ENCODE results near the gene NUMB.
"Not testable (repeated sequence)": the region's sequence is repeated elsewhere in the genome, so short reads cannot be mapped to it uniquely, and the experiment has no call there.

NUMB gene

DNA sequence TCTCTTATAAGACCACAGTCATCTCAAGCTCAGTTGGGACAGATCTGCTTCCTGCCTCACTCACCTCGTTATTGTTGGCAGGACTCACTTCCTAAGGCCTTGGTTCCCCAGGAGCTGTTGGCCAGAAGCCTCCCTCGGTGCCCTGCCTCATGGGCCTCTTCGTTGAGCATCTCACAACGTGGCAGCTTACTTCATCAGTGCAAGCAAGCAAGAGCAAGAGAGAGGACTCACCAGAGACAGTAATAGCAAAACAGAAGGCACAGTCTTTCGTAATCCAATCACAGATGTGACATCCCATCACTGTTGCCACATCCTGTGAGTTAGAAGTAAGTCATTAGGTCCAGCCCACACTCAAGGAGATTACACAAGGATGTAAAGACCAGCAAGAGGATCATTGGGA lies 5.1 kb upstream of the NUMB start:
- peak; percentile 89 for DNase-seq

DNA sequence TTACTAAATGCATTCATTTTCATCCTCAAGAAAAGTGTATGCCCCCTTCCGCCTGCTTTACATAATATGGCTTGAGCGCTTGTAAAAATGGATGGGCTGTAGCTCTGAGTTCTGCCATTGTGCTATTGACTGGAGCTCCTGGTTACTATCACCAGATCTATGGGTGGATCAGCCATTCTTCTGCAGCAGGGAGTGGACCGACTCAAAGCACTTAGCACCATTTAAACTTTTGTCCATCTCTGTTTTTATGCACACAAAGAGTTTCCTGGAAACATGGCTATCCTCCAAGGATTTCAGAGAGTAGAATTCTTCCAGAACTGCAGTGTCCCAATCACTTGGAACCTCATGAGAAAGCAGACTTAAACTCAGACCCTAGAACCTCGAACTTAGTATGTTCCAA lies 4.5 kb upstream of the NUMB start:
- no peak for DNase-seq

DNA sequence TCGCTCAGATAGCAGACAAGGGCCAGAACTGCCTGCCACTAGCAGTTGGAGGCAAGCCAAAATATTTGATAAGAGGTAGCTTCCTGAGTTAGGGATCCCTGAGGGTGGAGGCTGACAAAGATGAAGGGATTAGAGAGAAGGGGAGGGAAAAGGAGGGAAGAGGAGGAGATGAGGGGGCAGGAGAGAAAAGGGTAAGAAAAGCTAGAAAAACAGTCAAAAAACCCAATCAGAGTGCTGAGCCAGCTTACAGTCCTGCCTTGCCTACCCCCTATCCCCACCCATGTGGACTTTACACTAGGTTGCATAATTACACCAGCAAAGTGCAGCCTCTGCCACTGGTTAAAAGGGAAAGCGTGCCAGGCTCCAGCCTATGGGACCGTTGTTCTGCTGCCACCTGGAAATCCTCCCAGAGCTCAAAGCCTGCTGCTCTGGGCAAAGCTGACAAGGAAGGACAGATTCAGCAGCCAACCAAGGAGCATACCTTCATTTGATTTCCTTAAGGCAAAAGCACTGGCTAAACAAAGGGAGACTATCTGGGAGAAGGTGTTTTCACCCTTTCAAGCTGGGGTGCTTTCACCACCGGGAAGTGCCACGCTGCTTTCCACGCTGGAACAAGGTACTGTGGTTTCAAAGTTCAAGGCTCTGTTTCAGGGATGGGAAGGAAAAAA lies 3.8 kb upstream of the NUMB start:
- peak; percentile 68 for DNase-seq

DNA sequence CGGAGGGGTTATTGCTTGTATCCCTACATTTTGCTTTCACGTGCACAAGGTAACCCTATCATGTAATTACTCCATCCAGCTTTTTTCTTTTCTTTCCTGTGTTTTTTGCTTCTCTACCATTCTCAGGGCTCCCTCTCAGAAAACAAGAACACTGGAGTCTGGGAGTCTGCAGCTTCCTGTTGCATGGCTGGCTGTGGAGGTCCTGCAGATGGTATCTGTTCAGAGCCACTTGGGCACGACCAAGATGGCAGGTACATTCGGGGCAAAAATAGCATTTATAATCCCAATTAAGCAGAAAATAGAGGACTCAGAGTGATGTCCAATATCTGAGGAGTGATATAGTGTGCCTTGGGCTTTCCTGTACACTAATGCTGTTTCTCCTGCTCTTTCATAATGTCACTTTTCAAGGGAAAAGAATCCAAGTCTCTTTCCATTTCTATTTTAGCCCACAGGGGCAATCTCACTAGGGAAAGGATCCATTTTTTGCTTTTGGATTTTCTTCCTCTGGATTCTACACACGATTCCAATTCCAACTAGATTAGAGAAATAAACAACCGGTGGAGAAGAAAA lies 3.2 kb upstream of the NUMB start:
- DNase-seq, result peak; percentile 24

DNA sequence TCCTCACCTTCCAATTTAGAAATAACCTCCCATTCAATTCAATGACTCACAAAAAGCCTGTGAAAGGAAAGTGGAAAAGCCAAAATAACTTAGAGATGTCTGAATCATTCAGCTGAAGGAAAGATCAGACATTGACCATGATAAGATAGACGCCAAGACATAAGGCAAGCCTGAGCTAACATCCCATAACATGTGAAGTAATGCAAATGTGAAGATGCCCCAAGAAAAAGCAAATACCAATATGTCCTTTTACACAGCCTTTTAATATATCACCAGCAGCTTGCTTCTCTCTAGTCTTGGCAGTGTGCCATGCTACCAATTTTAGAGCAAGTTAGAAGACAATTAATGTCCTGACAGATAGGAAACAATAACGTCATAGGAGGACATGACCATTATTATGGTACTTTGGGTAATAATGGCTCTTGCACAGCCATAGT lies 2.4 kb upstream of the NUMB start:
- peak; percentile 76 for DNase-seq

DNA sequence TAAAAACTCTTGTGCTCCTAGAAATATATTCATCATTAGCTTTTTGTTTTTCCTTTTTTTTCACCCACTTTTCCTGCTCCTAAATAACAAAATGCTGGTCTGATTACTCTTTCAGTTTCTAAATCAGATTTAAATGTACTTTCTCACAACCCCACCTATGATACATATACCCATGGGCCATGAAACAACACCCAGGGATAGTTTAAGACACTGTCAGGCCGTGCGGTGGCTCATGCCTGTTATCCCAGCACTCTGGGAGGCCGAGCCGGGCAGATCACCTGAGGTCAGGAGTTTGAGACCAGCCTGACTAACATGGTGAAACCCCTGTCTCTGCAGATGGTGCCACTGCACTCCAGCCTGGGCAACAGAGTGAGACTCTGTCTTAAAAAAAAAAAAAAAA lies 1.6 kb upstream of the NUMB start:
- no peak for DNase-seq

DNA sequence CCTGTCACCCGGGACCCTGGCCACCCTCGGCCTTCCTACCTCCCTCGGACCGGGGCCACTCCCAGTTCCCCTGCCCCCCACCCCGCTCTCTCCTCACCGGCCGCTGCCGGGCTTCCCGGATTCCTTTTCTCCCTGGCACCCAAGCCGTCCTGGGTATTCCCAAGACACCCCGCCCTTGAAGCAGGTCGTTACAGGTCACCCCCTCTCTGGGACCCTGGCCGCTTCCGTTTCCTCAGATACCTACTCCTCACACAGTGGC lies 493 bp downstream of the NUMB start:
- DNase-seq, result no peak

DNA sequence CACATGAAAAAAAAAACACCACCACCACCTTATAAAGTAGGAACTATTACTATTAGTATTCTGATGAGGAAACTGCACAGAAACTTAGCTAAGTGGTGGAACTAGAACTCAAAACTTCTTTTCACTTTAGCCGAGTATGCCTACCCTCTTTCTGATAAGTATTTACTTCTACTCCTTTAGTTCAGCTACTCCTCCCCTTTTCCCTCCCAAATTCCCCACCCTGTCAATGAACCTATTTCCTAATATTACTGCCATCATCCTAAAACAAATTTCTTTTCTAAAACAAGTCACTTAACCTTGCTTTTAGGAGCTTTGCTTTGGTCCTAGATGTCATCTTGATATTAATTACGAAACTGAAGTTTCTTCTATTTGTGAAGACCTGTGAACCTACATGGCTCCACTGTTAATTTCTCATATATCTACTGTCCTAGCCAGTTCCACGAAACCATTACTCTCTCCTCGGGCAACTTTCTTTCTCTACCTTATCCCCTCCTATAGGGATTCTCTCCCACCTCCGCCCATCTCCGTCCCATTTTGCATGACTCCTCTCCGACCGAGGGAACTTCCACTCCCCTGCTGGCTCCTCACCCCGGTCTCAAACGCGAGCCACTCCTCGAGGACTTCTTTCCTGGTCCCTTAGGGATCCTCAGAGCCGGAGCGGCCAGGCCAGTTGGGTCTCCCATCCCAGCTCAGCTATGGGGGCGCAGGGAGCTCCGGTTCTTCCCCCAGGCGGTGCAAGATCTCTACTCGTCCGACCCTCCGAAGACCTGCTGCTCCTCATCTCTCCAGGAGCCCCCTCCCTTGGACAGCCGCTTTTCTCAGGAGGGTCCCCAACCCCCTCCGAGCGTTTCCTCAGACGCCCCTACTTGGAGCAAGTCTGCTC lies 1.1 kb downstream of the NUMB start:
- peak; percentile 32 for DNase-seq

DNA sequence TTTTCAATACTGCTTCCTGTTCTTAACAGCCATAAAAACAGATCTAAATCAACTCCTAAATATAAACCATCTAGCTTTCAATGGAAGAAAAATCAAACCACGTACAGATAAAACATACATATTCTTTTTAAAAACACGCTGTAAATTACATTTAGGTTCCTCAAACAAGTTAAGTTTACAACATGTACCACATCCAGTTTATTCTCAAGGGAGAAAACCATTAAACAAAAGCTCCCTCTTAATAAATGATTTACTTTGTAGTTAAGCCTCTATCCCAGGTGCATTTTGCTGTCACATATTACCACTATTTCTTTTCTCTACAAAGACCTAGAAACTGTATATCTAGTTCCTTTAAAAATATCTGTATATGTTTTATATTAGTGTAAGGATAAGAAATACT lies 3.1 kb downstream of the NUMB start:
- DNase-seq, result no peak

DNA sequence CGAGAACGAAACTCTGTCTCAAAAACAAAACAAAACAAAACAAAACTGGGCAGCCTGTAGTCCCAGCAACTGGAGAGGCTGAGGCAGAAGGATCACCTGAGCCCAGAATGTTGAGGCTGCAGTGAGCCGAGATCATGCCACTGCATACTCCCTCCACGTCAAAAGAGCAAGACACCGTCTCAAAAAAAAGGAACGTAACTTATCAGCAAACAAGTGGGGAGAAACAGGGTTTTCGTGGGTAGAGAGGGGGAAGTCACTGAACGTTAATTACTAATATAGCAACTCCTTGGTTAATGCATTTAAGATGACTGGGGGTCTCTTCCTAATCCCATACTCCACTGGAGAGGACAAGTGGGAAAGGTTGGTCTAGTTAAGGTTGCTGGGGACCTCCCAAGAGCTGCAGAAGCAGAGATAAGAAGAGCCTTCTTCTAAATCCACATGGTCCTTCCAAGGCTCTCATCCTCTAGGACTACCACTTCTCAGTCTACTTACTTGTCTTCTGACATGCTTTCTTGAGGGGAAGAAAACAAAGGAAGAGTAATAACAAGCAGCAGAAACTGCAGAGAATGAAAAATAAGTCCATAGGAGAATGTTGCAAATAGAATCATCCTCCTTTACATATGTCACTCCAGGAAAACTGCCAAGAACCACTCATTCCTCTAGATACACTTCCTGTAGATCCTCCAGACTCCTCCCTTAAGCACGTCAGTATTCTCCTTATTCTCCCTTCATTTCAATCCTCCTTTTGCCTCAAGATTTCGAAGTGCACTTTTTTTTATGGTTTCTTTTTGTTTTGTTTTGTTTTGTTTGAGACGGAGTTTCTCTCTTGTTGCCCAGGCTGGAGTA lies 5.8 kb downstream of the NUMB start:
- peak; percentile 75 for DNase-seq

DNA sequence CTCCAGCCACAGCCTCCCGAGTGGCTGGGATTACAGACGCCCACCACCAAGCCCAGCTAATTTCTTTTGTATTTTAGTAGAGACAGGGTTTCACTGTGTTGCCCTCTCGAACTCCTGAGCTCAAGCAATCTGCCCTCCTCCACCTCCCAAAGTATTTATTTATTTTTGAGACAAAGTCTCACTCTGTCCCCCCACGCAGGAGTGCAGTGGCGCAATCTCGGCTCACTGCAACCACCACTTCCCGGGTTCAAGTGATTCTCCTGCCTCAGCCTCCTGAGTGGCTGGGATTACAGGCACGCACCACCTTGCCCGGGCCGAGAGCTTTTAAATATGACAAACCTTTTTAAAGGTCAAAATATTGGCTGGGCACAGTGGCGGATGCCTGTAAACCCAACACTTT lies 14.6 kb downstream of the NUMB start:
- DNase-seq, result no peak

DNA sequence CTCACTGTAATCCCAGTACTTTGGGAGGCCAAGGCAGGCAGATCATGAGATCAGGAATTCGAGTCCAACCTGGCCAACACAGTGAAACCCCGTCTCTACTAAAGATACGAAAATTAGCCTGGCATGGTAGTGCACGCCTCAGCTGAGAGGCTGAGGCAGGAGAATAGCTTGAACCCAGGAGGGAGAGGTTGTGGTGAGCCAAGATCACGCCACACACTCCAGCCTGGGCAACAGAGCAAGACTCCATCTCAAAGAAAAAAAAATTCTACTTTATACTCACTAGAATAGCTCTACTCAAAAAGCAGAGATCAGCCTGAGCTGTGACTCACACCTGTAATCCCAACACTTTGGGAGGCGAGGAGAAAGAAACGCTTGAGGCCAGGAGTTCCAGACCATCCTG lies 17.1 kb downstream of the NUMB start:
- no peak for DNase-seq

DNA sequence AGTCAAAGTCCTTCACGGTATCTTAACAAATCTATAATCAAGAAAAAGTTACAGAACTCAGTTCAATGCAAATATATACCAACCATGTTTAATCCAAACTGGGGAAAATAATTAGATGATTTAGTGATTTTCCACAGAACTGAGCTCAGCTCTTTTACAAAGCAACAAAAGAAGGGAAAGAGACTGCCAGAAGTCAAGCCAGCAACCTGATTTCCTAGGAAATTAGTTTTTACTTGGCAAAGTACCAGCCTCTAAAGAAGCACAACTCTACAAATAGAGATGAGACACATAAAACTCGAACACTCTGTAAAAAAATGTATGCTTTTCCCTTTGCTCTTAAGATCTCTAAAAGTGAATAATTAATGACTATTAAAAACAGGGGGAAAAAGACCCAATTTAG lies 19.4 kb downstream of the NUMB start:
- DNase-seq, result no peak

DNA sequence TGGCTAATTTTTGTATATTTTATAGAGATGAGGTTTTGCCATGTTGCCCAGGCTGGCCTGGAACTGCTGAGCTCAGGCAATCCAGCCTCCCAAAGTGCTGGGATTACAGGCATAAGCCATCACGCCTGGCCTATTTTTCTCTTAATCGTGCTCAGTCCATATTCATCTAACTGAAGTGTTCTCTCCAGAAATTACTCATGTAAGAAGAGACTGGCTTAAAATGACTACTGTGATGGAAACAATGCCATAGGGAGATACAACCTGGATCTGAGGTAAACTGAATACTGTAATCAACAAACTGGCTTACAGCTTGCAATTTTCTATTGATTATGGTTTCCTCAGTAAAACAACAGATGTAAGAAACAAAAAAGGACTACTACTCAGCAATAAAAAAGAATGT lies 21.1 kb downstream of the NUMB start:
- DNase-seq, result no peak

DNA sequence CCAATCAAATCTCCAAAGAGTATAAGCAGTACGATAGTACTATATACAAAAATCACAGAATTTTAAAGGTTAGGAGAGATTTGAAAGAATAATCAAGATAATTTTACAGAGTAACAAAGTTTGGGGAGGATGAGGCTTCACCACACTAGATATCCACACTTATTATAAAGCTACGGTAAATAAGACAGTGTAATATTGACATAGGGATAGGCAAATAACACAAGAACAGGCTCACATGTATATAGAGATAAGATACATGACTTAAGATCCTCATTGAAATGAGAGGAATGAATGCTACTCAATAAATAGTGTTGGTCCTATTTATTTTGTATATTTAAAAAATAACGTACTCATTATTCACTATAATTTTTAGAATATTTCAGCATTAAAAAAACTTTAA lies 26.2 kb downstream of the NUMB start:
- DNase-seq, result no peak

DNA sequence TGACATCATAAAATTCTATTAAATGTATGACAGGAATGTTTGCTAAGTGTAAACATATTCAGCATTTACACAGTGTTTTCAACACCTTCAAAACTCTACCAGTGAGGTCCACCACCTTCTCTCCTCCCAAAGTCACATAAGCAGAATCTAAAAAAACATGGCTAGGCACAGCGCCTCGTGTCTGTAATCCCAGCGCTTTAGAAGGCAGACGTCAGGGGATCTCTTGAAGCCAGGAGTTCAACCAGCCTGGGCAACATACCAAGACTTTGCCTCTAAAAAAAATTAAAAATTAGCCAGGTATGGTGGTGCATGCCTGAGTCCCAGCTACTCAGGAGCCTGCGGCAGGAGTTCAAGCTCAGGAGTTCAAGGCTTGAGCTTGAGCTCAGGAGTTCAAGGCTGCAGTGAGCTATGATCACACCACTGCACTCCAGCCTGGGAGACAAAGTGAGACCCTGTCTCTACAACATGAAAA lies 30.0 kb downstream of the NUMB start:
- DNase-seq, result no peak

DNA sequence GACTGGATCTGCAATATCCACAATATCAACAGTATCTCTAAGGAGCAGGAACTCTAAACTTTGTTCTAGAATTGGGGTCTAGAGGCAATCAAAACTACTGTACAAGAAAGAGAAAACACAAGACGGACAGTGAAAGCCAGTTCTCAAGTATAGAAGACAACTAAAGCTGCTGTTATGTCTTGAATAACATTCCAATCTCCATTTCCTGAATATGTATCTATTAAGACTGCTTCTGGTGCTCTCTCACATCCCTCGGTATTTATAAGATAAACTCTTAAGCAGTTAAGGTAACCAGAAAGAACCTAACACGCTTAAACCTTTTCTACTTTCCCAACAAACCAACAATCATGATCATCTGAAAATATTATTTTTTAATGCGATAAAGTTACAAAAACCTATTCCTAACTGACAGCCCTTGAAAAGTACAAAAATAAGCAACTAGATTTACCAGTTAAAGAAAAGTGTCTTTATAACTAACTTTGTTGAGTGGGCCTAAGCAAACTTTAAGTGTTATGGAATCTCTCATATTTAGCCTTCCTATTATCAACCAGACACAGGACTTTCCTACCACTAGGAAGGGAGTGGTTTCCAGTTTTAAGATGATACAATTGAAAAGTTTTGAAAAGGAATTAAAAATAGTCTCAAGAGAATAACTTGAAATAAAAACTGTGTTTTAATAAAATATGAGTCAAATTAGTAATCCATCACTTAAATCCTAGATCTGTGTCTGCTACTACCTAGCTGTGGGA lies 30.7 kb downstream of the NUMB start:
- no peak for DNase-seq

DNA sequence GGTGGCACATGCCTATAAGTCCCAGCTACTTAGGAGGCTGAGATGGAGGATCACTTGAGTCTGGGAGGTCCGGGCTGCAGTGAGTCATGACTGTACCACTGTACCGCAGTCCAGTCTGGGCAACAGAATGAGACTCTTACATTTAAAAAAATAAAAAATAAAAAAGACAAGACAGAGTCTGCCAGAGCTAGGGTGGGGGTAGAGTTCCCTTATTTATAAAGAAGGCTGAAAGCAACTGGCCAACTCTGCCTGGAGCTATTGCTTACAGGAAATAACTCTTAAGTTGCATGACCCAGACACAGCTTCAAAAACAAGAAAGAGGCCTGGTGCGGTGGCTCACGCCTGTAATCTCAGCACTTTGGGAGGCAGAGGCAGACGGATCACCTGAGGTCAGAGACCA lies 31.5 kb downstream of the NUMB start:
- DNase-seq, result peak; percentile 28

DNA sequence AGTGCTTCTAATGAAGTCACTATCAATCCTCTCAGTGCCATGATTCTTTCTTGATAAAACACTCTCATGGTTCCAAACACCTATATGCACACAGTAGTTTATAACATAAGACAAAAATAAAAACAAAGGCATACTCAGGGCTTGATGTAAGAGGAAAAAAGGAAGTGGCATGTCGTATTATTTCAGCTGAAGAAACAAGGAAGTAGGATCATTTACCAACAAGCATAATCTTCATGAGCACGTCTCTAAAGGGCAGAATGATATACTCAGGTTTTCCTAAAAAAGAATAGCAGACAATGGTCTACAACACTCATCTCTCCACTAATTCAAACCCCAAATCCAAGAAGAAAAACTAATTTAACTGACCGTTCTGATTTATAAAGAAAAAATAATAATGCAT lies 33.9 kb downstream of the NUMB start:
- peak; percentile 70 for DNase-seq

DNA sequence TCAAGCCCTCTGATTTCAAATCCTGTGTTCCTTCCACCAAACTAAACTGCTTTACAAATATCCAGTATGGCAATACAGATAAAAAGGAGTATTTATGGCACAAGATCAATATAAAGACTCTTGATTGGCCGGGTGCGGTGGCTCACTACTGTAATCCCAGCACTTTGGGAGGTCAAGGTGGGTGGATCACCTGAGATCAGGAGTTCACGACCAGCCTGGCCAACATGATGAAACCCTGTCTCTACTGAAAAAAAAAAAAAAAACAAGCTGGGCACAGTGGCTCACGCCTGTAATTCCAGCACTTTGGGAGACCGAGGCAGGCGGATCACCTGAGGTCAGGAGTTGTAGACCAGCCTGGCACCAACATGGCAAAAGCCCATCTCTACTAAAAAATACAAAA lies 35.3 kb downstream of the NUMB start:
- DNase-seq, result not testable (repeated sequence)

DNA sequence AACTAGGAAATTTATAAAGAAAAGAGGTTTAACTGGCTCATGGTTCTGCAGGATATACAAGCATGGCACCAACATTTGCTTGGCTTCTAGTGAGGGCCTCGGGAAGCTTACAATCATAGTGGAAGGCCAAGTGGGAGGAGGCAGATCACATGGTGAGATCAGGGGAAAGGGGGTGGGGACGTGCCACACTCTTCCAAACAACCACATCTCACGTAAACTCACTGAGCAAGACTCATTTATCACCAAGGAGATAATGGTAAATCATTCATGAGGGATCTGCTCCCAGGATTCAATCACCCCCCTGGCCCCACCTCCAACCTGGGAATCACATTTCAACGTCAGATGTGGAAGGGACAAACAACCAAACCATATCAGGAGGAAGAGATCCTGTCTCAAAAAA lies 35.8 kb downstream of the NUMB start:
- DNase-seq, result no peak

DNA sequence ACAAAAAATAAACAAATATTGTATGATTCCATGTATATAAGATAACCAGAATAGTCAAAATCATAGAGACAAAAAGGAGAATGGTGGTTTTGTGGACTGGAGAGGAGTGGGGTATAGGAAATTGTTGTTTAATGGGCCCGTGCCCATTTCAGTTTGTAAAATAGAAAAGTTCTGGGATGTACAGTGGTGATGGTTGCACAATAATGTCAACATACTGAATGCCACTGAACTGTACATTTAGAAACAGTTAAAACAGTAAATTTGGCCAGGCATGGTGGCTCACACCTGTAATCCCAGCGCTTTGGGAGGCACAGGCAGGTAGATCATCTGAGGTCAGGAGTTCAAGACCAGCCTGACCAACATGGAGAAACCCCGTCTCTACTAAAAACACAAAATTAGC lies 40.1 kb downstream of the NUMB start:
- no peak for DNase-seq

DNA sequence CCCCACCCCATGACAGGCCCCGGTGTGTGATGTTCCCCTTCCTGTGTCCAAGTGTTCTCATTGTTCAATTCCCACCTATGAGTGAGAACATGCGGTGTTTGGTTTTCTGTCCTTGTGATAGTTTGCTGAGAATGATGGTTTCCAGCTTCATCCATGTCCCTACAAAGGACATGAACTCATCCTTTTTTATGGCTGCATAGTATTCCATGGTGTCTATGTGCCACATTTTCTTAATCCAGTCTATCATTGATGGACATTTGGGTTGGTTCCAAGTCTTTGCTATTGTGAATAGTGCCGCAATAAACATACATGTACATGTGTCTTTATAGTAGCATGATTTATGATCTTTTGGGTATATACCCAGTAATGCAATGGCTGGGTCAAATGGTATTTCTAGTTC lies 52.1 kb downstream of the NUMB start:
- DNase-seq, result not testable (repeated sequence)

Measured in hematopoietic multipotent progenitor cell treated with erythropoietin and hydrocortisone succinate and interleukin-3 and kit ligand, for 4 days (in vitro differentiated cells).